ENCODE measurements around the gene ACSM3.

- TF ChIP-seq ZFX (CRISPR knock-in tag; IDR thresholded peaks at IDR 0.05) (peak; percentile 78), GTF2F1 (IDR thresholded peaks at IDR 0.05; ENCODE audit: low read depth, low read length) (peak; percentile 68; the same call in 1 of the 2 replicates), SMAD3 (CRISPR knock-in tag; conservative IDR thresholded peaks at IDR 0.05) (no peak)
Observed at GRCh38 chr16:20741554-20742285, 22.1 kb upstream of the ACSM3 start, which contains the start of gene THUMPD1.

Data from K562 (cell line).